Breast epithelium (tissue), 3 donors: ENCODE results near the gene ZNF488.

Experiments used
- POLR2A ChIP-seq: fragments of 450-650 bp; IDR thresholded peaks from one replicate; pipeline ENCODE4 v1.6.1; 2016; ENCODE audit warnings: antibody characterized with exemption, mild to moderate bottlenecking, moderate library complexity
- POLR2AphosphoS5 ChIP-seq, 3 donors: sonication (generic); formaldehyde crosslinking; IDR thresholded peaks; one replicate each; pipeline ENCODE4 v1.6.1; 2017; ENCODE audit warnings: antibody characterized with exemption in 3 of 3
- TF ChIP-seq, protein P1 (sequence below), 3 donors: fragments of 450-650 bp; IDR thresholded peaks; one replicate each; pipeline ENCODE4 v1.5.1; 2016 to 2017; ENCODE audit warnings: antibody characterized with exemption in 3 of 3, mild to moderate bottlenecking in 3 of 3, moderate library complexity in 3 of 3

DNA sequence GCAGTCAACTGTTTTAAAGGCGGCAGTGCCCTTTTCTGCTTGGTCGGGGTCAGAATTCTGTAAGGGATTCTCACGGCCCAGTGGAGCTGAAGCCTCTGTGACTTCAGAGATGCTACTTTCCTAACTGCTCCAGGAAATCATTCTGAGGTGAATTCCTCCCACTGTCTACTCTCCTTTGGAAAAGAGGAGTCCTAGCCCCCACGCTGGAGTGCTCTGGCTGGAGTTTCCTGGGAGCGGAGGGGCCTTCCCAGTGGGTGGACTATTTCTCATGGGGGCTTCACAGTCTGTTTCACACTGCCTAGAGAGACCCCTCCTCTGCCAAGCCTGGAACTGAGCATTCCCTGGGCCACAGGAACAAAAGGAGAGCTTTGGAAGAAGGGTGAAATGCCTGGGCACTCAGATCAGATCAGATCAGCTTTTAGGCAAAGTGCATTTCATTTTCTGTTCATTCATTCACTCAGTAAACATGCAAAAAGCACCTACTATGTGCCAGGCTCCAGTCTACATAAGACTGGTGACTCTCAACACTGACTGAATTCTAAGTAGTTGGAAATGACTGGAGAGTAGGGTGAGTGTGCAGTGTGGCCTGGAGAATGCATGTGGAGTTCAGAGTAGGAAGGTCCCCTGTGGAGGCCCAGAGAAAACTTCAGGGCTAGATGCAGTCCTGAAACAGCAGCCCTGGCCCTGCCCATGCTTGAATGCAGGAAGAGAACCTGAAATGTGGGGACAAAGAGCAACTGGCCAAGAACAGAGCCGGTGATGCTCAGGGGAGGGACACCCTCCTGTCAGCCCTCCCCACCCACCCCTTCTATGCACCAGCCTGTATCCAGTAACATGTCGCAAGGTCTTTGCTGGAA is 12.2 kb downstream of the ZNF488 start:
- TF ChIP-seq, protein P1, sequence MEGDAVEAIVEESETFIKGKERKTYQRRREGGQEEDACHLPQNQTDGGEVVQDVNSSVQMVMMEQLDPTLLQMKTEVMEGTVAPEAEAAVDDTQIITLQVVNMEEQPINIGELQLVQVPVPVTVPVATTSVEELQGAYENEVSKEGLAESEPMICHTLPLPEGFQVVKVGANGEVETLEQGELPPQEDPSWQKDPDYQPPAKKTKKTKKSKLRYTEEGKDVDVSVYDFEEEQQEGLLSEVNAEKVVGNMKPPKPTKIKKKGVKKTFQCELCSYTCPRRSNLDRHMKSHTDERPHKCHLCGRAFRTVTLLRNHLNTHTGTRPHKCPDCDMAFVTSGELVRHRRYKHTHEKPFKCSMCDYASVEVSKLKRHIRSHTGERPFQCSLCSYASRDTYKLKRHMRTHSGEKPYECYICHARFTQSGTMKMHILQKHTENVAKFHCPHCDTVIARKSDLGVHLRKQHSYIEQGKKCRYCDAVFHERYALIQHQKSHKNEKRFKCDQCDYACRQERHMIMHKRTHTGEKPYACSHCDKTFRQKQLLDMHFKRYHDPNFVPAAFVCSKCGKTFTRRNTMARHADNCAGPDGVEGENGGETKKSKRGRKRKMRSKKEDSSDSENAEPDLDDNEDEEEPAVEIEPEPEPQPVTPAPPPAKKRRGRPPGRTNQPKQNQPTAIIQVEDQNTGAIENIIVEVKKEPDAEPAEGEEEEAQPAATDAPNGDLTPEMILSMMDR (IDR thresholded peaks at IDR 0.05): no peak
- no peak for TF ChIP-seq POLR2A
- TF ChIP-seq POLR2AphosphoS5 (IDR thresholded peaks at IDR 0.05): no peak
